ENCODE results near the gene ADGRD2.

Gene ADGRD2

GRCh38 chr9:124457079-124457886 lies 7.0 kb downstream of the ADGRD2 start:
- DNase-seq (ENCODE audit: low read depth): no peak

- DNase-seq (ENCODE audit: low read depth): no peak
These were observed 7.7 kb downstream of the ADGRD2 start for GRCh38 chr9:124457887-124458431.

DNA sequence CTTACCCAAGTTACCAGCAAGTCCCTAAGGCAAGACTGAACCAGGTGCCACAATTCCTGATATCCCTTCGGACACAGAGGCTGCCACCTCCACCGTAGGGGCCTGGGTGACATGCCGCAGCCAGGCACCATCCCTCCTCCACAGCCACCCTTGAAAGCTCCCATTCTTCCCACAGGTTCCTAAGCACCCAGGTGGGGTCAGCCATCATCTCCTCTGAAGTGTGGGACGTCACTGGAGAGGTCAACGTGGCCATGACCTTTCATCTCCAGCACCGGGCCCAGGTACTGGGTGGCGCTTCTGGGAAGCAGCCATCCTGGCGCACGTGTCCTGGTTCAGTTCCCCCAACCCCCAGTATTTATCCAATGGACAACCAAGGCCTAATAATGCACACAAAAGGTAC lies 8.2 kb downstream of the ADGRD2 start:
- no peak for DNase-seq (ENCODE audit: low read depth)

DNA sequence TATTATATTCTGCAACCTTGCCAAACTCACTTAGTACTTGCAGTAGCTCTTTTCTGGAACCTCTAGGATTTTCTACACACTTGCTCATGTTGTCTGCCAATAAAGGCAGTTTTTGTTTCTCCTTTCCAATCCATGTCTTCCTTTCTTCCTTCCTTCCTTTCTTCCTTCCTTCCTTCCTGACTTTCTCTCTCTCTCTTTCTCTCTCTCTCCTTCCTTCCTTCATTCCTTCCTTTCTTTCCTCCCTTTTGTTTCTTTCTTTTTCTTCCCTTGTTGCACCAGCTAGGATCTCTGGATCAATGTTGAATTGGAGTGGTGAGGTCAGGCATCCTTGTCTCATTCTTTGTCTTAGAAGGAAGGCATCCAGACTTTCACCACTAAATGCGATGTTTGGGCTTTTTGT lies 12.5 kb downstream of the ADGRD2 start:
- no peak for DNase-seq (ENCODE audit: low read depth)

DNA sequence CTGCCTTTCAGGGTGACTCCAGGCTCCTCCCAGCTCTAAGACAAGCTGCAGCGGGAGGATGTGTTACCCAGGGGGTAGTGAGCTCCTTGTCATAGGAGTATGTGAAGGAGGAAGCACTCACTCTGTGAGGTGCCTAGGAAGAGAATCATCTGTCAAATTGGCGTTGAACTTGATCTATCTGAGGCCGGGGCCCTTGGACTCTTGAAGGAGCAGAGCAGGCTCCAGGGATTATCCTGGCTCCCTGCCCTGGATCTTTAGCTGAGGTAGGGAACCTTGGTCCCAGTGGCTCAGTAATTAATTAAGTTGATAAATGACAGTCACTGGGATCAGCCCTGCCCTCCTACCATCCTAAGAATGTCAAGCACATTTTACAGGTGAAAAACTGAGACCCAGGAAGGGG lies 15.5 kb downstream of the ADGRD2 start:
- no peak for DNase-seq (ENCODE audit: low read depth)

- no peak for DNase-seq (ENCODE audit: low read depth)
These were observed 17.3 kb downstream of the ADGRD2 start for GRCh38 chr9:124467410-124468060.

DNA sequence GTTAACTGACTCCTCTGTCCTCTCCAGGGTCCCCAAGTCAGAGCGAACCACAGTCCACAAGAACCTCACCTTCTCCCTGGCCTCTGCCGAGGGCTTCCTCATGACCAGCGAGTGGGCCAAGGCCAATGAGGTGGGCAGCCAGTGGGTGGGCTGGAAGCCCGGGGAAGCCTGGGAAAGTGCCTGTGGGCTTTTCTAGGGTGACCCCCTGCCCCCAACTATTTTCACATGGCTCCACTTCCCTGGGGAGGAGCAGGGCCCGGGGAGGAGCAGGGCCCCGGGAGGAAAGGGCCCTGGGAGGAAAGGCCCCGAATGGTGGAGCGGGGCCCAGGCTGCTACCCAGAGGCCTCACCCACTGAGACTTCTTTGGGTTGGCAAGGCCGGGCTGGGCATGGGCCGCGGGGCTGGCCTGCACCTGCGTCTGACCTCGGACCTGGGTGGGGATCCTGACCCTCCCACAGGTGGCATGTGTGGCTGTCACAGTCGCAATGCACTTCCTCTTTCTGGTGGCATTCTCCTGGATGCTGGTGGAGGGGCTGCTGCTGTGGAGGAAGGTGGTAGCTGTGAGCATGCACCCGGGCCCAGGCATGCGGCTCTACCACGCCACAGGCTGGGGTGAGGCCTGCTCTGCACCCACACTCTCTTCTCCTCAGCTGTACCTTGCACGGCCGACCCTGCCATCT lies 17.9 kb downstream of the ADGRD2 start:
- no peak for DNase-seq (ENCODE audit: low read depth)

DNA sequence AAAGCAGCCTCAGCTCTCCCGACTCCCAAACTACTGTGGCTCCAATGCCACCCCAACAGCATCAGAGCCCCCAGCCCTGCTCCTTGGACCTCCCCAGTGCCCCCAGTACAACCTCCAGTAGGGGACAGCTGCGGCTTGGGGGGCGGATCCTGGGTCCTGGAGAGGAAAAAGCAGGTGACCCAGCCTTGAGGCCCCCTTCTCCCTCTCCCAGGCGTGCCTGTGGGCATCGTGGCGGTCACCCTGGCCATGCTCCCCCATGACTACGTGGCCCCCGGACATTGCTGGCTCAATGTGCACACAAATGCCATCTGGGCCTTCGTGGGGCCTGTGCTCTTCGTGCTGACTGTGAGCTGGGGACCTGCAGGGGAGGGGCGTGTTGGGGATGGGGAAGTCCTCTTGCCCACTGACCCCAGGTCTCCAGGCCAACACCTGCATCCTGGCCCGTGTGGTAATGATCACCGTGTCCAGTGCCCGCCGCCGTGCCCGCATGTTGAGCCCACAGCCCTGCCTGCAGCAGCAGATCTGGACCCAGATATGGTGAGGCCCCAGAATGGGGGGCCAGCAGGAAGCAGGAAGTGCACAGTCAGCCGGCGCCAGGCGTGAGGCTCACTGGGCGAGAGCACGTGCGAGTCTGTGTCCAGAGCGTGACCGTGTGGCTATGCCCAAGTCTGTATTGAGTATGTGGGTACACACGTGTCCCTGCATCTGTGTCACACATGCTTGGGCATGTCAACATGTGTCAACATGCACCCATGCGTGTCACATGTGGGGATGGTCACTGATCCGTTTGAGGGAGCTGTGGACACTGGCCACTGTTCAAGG lies 19.0 kb downstream of the ADGRD2 start:
- DNase-seq (ENCODE audit: low read depth): no peak

DNA sequence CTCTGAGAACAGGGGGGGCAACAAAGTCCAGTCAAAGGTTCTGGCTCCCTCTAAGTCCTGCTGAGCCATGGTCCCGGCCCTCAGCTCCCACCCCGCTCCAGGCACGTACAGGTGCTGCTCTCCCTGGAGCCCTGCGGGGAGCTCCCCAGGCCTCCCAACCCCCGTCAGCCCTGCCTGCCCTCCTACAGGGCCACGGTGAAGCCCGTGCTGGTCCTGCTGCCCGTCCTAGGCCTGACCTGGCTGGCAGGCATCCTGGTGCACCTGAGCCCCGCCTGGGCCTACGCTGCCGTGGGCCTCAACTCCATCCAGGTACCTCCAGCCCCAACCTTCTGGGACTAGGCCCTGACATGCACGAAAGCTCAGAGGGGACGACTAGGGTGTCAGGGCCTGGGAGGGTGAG lies 20.1 kb downstream of the ADGRD2 start:
- no peak for DNase-seq (ENCODE audit: low read depth)

GRCh38 chr9:124470726-124471125 lies 20.5 kb downstream of the ADGRD2 start:
- DNase-seq (ENCODE audit: low read depth): no peak

DNA sequence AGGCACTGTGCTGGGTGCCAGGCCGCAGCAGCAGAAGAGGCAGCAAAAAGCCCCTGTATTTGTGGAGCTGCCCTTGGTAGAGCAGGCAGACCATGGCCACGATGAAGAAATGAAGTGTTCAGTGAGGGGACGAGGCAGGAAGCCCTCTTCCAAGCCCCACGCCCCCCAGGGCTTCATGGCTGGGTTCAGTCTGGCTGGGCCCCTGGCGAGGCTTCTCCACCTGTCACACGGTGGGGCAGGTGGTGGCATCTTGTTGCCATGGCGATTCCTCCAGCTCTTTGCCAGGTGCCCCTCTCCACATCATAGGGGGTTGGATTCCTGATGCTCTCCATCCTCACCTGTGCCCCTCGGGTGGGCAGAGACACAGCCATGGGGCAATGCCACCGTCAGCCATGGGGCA lies 21.5 kb downstream of the ADGRD2 start:
- DNase-seq (ENCODE audit: low read depth): no peak

DNA sequence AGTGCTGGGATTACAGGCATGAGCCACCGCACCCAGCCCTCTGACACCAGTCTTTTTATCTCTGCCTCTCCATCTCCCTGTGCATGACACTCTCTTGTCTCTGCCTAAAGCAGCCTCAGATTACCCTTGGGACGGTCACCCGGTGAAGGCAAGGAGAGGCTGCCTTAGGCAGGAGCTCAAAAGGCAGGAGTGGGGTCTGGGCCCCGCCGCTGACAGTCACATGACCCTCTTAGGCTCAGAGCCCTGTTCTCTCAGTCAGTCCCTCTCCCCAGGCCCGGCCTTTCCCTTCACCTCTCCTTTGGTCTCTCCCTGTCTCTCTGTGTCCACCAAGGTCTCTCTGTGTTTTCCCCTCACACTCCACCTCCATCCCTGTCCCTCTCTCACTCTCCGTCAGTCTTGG lies 22.5 kb downstream of the ADGRD2 start:
- no peak for DNase-seq (ENCODE audit: low read depth)

DNA sequence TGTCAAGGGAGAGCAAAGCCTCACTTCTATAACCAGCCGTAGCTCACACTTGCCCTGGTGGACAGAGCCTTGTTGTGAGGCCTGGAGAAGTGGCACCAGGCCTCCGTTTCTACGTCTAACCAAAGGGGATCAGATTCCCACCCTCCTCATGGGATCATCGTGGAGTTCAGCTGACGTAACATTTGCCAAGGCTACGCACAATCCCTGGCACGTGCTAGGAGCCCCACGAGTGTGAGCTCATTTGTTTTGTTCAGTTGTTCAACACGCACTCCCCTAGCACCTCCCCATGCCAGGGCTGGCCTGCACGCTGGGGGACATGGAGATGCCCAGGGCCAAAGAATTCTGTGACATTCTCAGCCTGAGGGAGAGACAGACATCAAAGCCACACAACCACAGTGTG lies 23.1 kb downstream of the ADGRD2 start:
- no peak for DNase-seq (ENCODE audit: low read depth)

- DNase-seq (ENCODE audit: low read depth): no peak
These were observed 23.9 kb downstream of the ADGRD2 start for GRCh38 chr9:124474151-124474550.

- DNase-seq (ENCODE audit: low read depth): no peak
These were observed 25.1 kb downstream of the ADGRD2 start for GRCh38 chr9:124475158-124475867.

- no peak for DNase-seq (ENCODE audit: low read depth)
These were observed 25.8 kb downstream of the ADGRD2 start for GRCh38 chr9:124475868-124476690.

GRCh38 chr9:124477211-124477647 lies 27.0 kb downstream of the ADGRD2 start:
- DNase-seq (ENCODE audit: low read depth): no peak

- DNase-seq (ENCODE audit: low read depth): no peak
These were observed 27.5 kb downstream of the ADGRD2 start for GRCh38 chr9:124477648-124478285.

DNA sequence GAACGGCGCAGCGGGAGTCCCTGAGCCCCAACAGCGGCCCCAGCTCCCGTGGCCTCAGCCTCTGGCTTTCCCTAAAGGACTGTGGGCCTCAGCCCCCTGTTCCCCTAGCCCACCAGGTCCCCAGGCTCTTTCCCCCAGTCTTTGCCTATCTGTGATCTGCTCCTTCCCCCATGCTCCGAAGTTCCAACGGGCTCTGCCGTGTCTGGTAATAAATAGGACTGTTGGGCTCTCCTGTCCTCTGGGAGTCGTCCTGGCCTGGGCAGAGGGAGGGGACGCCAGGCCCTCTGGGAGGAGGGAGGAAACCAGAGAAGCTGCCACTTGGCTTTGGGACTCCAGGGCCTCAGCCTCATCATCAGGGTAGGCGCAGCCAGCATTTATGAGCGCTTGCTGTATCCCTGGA lies 28.1 kb downstream of the ADGRD2 start:
- DNase-seq (ENCODE audit: low read depth): no peak

GRCh38 chr9:124479371-124479770 lies 29.1 kb downstream of the ADGRD2 start:
- no peak for DNase-seq (ENCODE audit: low read depth)
